Spleen (tissue), 7 donors: ENCODE results near the gene APBA3.

Source experiments
- POLR2A ChIP-seq, 3 donors: fragments of 450-650 bp; IDR thresholded peaks; one replicate each; pipeline ENCODE4 v1.5.1; 2017; ENCODE audit warnings: antibody characterized with exemption in 3 of 3, mild to moderate bottlenecking in 1 of 3
- POLR2AphosphoS5 ChIP-seq, 3 donors: sonication (generic); formaldehyde crosslinking; IDR thresholded peaks; one replicate each; pipeline ENCODE4 v1.5.1; 2017; ENCODE audit warnings: antibody characterized with exemption in 3 of 3
- TF ChIP-seq, protein P1 (sequence below), 11 experiments: fragments of 200-600 bp in 7 of 11; fragments of 450-650 bp in 4 of 11; sonication (generic) in 4 of 11; IDR thresholded peaks in 8 of 11; conservative IDR thresholded peaks in 3 of 11; 1 replicate in 7 of 11; 2 replicates in 4 of 11; pipeline versions ENCODE4 v1.4.0 to v1.8.0; 2016 to 2021; ENCODE audit warnings: antibody characterized with exemption in 11 of 11, inconsistent platforms in 4 of 11, mild to moderate bottlenecking in 1 of 11
- donor health status: DM: no; HTN: no; CAD: no; lungs with moderate emphysema.
- donor health status: DM: no; HTN: no; CAD: no.
- donor health status: DM: no; HTN: no; CAD: no.

DNA sequence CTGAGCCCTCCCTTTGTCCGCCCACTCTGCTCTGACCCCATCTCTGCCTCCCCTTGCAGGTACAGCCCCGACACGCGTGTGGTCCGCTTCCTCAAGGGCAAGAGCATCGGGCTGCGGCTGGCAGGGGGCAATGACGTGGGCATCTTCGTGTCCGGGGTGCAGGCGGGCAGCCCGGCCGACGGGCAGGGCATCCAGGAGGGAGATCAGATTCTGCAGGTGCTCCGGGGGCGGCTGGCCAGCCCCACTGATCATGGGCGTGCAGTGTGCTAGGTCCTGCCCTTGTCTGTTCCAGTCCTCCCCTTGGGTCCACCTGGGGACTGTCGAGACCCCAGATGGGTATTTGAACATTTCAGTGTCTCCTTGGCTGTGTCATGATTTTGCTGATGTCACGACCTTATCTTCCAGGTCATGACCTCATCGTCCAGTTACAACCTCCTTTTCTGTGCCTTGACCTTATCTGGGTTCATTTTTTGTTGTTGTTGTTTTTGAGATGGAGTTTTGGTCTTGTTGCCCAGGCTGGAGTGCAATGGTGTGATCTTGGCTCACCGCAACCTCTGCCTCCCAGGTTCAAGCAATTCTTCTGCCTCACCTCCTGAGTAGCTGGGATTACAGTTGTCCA is 25.3 kb downstream of the APBA3 start:
- TF ChIP-seq, protein P1, sequence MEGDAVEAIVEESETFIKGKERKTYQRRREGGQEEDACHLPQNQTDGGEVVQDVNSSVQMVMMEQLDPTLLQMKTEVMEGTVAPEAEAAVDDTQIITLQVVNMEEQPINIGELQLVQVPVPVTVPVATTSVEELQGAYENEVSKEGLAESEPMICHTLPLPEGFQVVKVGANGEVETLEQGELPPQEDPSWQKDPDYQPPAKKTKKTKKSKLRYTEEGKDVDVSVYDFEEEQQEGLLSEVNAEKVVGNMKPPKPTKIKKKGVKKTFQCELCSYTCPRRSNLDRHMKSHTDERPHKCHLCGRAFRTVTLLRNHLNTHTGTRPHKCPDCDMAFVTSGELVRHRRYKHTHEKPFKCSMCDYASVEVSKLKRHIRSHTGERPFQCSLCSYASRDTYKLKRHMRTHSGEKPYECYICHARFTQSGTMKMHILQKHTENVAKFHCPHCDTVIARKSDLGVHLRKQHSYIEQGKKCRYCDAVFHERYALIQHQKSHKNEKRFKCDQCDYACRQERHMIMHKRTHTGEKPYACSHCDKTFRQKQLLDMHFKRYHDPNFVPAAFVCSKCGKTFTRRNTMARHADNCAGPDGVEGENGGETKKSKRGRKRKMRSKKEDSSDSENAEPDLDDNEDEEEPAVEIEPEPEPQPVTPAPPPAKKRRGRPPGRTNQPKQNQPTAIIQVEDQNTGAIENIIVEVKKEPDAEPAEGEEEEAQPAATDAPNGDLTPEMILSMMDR (IDR thresholded peaks at IDR 0.05 in 8 of 11, conservative IDR thresholded peaks at IDR 0.05 in 3 of 11), result no peak
- TF ChIP-seq POLR2A (IDR thresholded peaks at IDR 0.05) (no peak), POLR2AphosphoS5 (IDR thresholded peaks at IDR 0.05) (no peak)
